ENCODE data around the gene TRAM2. TPM values are rescaled to one million over a fixed set of nuclear protein-coding genes. Genes with fewer than 3 reads are reported as not detected.

TRAM2 gene
- total RNA-seq, 1 experiment from 2014 or later, result 21.2 TPM

GRCh38 chr6:52572536-52572935 lies 4.3 kb downstream of the TRAM2 start:
- Histone ChIP-seq H2AK5ac (ENCODE audit: insufficient read length, low read length) (no peak overlapping the region), H3K79me2 (ENCODE audit: insufficient read depth, low read length) (peaks cover 12% of the 10 kb centered on the region; the same call in 1 of the 2 replicates), H2AFZ (ENCODE audit: low read length) (no peak overlapping the region), H3K56ac (ENCODE audit: insufficient read length, low read depth, low read length) (no peak overlapping the region), H3K18ac (ENCODE audit: insufficient read length, low read depth, low read length) (no peak overlapping the region), H3K9me3 (ENCODE audit: control insufficient read depth, low read depth, low read length) (no peaks in the 10 kb centered on the region), H3K14ac (ENCODE audit: insufficient read depth, low read length) (no peak overlapping the region), H3K4me2 (ENCODE audit: insufficient read depth, insufficient read length, low read length) (no peak overlapping the region), H3K4me1 (ENCODE audit: insufficient read depth, low read length) (peaks cover 24% of the 10 kb centered on the region), H3K4ac (ENCODE audit: low read depth, low read length) (no peak overlapping the region), H3K9ac (ENCODE audit: extremely low read depth, insufficient read length, low read length) (no peak overlapping the region), H2BK5ac (ENCODE audit: insufficient read length, low read length) (no peak overlapping the region), H4K91ac (ENCODE audit: insufficient read length, low read depth, low read length) (no peak overlapping the region), H3K79me1 (ENCODE audit: insufficient read depth, low read depth, low read length, poor library complexity, severe bottlenecking) (peaks cover 8% of the 10 kb centered on the region), H3K23ac (ENCODE audit: insufficient read length, low read depth, low read length) (no peak overlapping the region), H4K8ac (replicated peaks; ENCODE audit: insufficient read length, low read depth, low read length) (no peak overlapping the region), H3K23me2 (ENCODE audit: insufficient read length, low read depth, low read length, poor library complexity, severe bottlenecking) (peaks cover 12% of the 10 kb centered on the region), H2BK20ac (ENCODE audit: low read depth, low read length, poor library complexity, severe bottlenecking) (no peak overlapping the region), H3K27ac (ENCODE audit: insufficient read length, low read depth, low read length) (no peak overlapping the region), H4K5ac (ENCODE audit: insufficient read length, low read depth, low read length) (no peak overlapping the region), H4K20me1 (ENCODE audit: control insufficient read depth, insufficient read depth, insufficient read length) (peaks cover 2% of the 10 kb centered on the region), H3K27me3 (ENCODE audit: insufficient read depth, low read length) (no peaks in the 10 kb centered on the region), H2BK120ac (ENCODE audit: low read depth, low read length, poor library complexity, severe bottlenecking) (no peak overlapping the region), H2BK12ac (ENCODE audit: insufficient read length, low read depth, low read length) (no peak overlapping the region), H3T11ph (ENCODE audit: low read length) (no peak overlapping the region), H2BK15ac (ENCODE audit: low read depth, low read length) (no peak overlapping the region)
- no peak for TF ChIP-seq CTCF (conservative IDR thresholded peaks at IDR 0.05)
- H3K9me3 Mint-ChIP-seq, result no peaks in the 10 kb centered on the region; a peak in 1 of 5 replicates
- no peaks in the 10 kb centered on the region for H3K36me3 Mint-ChIP-seq (ENCODE audit: insufficient read depth in 1 of 3, low read depth in 3 of 3)
- DNase-seq, result no peak
- no peak overlapping the region for H3K4me3 Mint-ChIP-seq
- WGBS (ENCODE audit: extremely low coverage, insufficient read length, low lambda C conversion rate), result no CpG with 5 or more reads among the region's 4 CpGs
- H3K4me1 Mint-ChIP-seq, result peaks cover 77% of the 10 kb centered on the region in 2 experiments
- peaks cover 3% of the 10 kb centered on the region; the same call in 1 of the 2 replicates for H3K27me3 Mint-ChIP-seq (ENCODE audit: low read depth)
- peak overlapping the region in 1 of 3 experiments; percentile 29; a peak in 2 of 7 replicates for H3K27ac Mint-ChIP-seq

Measured in H9 (cell line).